Stimulated activated CD4-positive, alpha-beta T cell treated with anti-CD3 and anti-CD28 coated beads, Interleukin-4, amount 100 ng/mL, for 4 hours (primary cell): Measurements from ENCODE around the gene RPS6KB2.
A peak's percentile ranks its signal among the peaks of the same experiment; 100 is the strongest.
"Not testable (repeated sequence)": the region's sequence is repeated elsewhere in the genome, so short reads cannot be mapped to it uniquely, and the experiment has no call there.

Experiments used
- DNase-seq, 2 experiments: peaks; one replicate each; pipeline ENCODE4 v3.0.0-alpha.2; 2020

RPS6KB2 gene

DNA sequence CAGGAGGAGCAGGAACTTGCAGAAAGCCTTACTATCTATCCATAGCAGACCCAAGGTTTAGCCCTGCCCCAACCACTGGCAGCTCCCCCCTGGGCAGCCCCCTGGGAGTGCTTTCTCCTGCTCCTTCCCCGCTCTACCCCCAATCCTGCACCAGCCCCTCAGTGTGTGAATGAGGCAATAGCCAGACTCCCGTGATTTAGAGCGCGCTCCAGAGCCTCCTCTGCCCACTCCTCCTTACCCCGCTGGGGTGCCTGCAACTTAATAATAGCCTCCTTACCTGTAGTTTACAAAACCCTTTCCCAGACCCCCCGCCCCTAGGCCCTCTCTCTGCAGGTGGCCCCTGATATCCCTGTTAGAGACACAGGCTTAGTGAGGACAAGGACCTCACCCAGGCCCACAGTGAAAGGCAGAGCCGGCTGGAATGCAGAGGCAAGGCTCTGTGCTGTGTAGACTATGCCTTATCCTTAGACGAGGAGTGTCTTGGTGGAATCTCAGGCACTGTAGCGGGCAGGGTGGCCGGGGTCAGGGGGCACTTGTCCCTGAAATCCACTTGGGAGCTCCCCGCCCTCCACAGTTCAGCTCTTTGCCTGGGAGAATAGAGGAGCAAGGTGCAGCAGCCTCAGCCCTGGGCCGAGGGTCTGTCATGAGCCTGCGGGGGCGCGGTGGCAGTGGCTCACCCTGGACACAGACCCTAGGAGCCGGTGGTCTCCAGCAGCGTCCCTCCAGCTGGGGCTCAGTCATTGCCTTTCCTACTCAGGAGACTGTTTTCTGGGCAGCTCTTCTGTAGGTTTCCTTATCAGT, 17.1 kb upstream of the RPS6KB2 start:
- DNase-seq: no peak

DNA sequence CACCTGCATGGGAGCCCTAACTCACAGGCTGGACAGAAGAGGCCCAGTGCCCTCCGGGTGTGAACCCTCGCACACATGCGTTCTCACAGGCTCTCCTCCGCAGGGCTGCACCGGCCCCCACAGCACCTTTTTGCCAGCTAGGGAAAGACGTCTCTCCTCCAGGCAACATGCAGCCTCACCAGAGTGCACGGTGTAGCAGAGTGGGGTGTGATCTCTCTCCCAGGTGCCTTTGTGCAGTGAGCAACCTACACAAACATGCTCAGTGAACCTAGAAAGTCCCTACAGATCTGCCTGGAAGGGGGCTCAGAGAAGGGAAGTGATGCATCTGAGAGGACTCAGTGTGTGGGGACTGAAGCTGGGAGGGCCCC, 16.5 kb upstream of the RPS6KB2 start:
- DNase-seq: no peak

DNA sequence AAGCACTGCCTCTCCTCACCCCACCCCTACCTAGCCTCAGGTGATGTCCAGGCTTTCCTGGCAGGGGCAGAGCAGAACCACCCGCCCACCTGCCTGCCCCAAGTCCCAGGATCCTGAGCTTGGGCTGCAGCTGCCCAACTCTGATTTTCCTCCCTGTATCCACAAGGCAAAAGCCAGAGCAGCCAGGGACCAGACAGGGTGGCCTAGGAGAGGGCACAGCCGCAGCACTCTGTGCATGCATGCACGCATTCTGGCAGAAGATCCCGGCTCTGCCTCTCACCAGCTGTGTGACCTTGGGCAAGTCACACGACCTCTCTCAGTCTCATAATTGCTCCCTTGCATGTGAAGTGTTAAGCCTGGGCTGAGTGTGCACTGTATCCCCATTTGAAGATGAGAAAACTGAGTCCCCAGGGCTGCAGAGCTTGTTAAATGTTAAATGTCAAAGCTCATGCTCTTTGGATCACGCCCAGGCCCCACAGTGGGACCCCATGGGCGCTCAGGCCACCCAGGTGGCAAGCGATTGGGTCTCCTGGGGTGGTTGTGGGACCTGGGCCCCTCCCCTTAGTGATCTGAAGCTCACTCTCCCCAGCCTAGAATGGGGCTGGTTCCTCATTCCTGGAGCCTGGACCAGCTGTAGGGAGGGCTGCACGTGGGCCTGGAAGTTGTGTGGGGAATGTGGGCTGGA, 15.7 kb upstream of the RPS6KB2 start:
- DNase-seq: no peak

DNA sequence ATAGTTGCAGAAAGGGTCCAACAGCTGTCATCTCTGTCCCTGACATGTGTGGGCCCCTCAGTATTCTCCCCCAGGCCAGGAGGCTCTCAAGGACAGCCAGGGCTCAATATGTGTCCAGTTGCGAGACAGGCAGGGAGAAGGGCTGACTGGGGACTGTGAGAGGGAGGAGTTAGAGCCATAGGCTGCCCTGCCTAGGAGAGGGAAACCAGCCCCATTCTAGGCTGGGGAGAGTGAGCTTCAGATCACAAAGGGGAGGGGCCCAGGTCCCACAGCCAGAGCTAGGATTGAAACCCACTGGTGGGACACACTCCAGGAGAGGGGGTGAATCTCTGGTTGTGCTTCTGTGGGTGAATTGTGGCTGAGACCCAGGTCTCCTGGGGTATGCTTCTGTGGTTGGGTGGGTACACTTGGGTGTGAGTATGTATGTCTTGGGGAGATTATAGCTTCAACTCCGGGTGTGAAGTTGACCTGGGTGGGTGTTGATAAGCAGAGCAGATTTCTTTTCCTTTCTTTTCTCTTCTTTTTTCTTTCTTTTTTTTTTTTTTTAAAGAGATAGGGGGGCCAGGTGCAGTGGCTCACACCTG, 14.9 kb upstream of the RPS6KB2 start:
- no peak for DNase-seq

DNA sequence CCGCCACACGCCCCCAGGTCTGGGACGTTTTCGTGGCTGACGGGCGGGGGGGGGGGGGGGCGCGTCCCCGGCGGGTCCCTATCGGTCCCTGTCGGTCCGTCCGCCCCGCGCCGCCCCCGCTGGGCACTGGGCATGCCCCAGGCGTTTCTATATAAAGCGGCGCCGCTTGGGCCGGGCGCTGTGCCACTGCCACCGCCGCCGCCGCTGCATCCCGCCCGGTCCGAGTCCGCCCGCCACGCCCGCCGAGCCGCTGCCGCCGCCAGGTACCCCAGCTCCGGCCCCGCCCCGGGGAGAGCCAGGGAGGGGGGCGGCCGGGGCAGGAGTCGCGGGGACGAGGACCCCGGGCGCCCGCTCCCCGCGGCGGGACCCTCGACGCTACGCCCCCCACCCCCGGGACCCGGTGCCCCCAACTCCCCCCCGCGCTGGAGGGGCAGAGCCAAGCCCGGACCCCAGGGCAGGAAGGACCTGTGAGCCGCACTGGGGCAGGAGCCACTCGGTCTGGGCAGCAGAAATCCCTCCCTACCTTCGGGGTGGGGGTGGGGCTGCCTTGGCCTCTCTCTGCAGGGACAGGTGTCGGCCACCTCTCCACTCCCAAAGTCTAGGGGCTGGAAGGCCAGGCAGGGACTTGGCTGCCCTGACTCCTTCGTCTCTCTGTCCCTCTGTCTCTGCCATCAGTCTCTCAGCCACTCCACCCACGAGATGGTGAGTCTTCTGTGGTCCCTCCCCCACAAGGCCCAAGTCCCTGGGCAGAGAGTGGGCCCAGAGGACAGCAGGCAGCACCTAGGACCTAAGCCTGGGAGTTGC, 12.6 kb upstream of the RPS6KB2 start, which contains the start of gene CARNS1:
Gene CARNS1 (plus strand): TSS at position 178 of the 804 bp plus-strand sequence. CDS start 522 bp downstream, at position 700.
- no peak for DNase-seq

DNA sequence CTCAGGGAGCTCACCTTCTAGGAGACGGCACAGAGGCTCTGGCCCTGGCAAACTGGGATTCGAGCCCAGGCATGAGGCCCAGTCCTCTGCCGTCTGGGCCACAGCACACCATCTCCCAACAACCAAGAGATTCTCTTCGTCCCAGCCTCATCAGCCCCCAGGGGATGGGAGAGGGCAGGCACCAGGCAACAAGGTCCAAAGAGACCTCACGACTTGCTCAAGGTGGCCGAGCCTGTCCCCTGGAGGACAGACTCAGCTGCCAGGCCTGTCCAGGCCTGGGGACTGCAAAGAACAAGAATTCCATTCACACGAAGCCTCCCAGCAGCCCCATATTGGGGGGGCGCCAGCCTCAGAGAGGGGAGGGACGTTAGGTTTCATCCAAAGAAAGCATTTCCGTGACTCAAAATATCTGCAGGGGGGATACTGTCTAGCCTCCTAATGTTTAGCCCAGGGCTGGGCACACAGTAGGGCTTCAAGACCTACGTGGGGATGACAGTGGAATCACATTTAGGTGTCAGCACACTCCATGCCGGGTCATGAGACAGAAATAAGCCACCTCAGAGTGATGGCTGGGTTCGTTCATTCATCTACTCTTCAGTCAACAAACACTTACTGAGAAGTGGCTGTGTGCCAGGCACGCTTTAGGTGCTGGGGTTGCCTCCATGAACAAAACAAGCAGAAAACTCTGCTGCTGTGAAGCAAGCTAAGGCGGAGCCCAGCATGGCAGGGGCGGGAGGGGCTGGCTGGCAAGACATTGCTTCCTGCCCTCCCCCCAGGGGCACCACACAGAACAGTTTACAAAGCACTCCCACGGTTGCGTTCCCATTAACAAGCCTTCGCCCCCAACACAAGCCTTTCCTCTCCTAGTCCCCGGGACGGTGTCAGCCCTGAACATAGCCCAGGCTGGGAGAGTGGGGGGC, 11.6 kb upstream of the RPS6KB2 start:
- peak in 1 of 2 experiments; percentile 82 for DNase-seq

DNA sequence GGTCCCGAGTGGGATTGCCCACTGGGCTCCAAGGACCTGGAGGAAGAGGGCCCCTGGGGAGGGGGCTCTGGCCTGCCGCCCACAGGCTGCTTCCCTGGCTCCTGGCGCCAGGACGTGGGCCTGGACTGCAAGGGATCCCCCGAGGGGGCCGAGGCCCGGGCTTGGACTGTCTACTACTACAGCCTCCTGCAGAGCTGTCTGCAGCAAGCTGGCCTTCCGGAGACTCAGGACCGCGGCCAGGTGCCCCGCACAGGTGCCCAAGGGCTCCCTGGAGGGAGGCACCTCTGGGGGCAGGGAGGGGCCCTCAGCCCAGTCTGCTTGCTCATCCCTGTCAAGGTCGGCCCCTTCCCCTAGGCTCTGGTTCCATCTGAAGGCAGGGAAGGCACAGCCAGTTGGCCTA, 10.9 kb upstream of the RPS6KB2 start:
- DNase-seq: no peak

DNA sequence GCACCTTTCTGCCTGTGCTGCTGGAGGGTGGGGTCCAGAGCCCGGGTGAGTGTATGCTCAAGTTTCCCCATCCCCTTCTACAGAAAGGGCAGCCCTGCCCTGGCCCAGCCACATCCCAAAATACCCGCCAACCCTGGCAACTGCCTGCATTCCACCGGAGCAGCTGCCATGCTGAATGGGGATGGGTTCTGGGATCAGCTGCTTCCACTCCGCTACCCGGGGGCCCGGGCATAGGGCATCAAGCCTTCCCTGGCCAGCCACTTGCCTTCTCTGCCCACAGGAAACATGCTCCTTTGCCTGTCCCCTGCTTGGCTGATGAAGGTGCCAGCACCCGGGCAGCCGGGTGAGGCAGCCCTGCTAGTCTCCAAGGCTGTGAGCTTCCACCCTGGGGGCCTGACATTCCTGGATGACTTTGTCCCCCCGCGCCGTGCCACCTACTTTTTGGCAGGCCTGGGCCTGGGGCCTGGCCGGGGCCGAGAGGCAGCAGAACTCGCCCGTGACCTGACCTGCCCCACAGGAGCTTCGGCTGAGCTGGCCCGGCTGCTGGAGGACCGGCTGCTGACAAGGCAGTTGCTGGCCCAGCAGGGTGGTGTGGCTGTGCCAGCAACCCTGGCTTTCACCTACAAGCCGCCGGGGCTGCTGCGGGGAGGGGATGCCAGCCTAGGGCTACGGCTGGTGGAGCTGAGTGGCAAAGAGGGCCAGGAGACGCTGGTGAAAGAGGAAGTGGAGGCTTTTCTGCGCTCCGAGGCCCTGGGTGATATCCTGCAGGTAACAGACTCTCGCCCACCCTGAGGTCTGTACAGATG, 9.6 kb upstream of the RPS6KB2 start:
- DNase-seq: no peak

DNA sequence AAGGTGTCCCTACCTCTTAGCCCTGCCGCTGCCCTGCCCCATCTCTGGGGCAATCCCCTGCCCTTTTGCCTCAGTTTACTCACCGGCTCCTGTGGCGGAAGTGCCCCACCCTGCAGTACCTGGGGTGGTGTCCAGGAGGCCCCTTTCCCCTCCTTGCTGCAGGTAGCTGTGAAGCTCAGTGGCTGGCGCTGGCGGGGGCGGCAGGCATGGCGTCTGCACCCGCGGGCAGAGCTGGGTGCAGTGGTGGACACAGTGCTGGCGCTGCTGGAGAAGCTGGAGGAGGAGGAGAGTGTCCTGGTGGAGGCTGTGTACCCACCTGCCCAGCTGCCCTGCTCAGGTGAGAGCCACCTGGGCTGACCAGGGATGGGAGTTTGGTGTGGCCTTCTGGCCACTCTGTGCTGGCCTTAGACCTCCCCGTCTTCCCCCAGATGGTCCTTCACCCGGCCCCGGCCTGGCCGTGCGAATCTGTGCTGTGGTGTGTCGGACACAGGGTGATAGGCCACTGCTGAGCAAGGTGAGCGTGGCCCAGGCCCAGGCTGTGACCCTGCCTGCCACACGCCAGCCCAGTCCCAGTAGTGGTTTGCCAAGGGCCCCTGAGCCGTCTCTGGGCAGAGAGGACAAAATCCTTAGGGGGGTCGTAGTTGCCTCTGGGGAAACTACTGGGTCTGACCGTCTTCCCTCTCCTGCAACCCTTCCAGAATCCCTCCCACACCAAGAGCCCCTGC, 8.8 kb upstream of the RPS6KB2 start:
- no peak for DNase-seq

DNA sequence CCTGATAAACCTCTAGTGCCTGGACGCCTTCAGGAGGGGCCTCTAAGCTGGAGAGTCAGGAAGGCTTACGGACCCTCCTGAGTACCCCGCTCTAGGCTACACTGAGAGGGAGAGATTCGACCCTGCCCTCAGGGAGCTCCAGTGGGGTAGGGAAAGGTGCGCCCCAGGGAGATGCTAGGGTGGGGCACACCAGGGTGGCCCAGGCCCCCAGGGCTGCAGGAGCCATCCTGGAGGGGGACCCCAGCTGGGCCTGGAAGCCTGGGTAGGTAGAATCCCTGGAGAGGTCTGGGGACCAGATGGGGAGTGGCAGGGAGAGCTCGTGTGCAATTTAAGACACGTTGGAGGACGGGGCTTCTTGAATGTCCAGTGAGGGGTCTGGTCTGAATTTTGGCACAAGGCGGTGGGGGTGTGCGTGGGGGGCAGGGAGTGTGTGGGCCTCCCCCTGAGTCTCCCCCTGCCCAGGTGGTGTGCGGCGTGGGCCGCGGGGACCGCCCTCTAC, 8.1 kb upstream of the RPS6KB2 start:
- DNase-seq: no peak

DNA sequence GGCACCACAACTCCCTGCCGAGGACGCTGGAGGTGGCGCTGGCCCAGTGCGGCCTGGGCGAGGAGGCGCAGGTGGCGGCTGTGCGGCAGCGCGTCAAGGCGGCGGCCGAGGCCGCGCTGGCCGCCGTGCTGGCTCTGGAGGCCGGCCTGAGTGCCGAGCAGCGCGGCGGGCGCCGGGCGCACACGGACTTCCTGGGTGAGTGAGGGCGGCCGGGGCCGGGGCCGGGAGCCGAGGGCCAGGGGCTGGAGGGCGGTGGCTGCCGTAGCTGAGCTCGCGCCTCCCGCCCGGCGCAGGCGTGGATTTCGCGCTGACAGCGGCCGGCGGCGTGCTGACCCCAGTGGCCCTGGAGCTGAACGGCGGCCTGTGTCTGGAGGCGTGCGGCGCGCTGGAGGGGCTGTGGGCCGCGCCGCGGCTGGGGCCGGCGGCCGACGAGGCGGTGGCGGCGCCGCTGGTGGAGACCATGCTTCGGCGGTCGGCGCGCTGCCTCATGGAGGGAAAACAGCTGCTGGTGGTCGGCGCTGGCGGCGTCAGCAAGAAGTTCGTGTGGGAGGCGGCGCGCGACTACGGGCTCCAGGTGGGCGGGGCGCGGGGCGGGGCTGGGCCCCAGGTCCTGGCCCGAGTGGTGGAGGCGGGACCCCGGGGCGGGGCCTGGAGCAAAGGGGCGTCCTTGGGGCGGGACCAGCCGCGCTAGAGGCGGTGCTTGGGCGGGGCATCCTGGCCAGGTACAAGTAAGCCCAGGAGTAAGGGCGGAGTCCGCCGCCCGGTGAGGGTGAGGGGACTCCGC, 7.5 kb upstream of the RPS6KB2 start:
- peak; percentile 97 to 100 for DNase-seq

DNA sequence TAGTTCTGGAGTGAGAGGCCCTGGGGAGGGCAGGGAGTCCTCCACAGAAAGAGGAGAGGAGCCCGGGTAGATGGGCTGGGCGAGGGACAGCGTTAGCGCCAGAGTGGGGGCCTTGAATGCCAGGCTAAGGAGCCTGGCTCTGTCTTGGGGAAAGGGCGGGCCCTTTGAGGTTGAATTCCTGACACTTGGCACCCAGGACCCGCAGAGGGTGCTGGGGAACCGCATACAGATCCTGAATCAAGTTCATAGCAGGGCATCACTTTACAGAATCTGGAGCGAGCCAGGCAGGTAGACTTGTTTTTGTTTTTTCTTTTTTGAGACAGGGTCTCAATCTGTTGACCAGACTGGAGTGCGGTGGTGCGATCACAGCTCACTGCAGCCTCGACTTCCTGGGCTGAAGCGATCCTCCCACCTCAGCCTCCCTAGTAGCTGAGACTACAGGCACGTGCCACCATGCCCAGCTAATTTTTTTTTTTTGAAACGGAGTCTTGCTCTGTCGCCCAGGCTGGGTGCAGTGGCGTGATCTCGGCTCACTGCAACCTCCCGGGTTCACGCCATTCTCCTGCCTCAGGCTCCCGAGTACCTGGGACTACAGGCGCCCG, 6.8 kb upstream of the RPS6KB2 start:
- no peak for DNase-seq

DNA sequence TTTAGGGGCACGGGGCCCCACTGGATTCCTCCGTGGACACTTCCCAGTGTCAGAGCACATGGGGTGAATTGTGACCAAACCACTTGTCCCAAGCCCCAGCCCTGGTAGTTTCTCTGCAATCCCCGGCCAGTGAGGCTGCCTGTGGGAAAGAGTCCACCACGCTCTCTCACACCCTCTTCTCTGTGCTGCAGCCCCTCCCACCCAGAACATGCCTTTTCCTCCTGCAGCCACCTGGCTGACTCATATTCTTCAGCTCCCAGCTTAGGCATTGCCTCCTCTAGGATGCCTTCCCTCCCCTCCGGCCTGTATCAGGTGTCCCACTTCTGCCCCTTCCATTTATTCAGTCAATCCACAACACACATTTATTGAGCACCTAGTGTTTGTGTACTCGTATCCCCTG, 5.4 kb upstream of the RPS6KB2 start:
- DNase-seq: no peak

DNA sequence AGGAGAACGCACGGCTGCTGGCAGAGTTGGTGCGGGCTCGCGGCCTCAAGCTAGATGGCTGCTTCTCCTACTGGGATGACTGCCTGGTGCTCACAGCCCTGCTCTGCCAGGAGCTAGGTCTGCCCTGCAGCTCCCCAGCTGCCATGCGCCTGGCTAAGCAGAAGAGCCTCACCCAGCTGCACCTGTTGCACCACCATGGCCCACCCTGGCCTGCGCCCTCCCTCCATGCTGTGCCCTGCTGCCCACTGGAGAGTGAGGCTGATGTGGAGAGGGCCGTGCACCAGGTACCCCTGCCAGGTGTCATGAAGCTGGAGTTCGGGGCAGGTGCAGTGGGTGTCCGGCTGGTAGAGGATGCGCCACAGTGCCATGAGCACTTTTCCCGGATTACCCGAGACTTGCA, 4.8 kb upstream of the RPS6KB2 start:
- DNase-seq: no peak

DNA sequence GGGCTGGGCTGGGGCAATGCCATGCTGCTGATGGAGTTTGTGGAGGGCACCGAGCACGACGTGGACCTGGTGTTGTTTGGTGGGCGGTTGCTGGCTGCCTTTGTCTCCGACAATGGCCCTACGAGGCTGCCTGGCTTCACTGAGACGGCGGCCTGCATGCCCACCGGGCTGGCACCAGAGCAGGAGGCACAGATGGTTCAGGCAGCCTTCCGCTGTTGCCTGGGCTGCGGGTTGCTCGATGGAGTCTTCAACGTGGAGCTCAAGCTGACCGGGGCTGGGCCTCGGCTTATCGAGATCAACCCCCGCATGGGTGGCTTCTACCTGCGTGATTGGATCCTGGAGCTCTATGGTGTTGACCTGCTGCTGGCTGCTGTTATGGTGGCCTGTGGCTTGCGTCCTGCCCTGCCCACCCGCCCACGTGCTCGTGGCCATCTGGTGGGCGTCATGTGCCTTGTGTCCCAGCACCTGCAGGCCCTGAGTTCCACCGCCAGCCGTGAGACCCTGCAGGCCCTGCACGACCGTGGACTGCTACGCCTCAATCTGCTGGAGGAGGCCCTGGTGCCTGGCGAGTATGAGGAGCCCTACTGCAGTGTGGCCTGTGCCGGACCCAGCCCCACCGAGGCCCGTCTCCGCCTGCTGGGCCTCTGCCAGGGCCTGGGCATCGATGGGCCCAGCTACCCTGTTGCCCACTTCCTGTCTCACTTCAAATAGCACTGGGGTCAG, 4.2 kb upstream of the RPS6KB2 start:
- no peak for DNase-seq

DNA sequence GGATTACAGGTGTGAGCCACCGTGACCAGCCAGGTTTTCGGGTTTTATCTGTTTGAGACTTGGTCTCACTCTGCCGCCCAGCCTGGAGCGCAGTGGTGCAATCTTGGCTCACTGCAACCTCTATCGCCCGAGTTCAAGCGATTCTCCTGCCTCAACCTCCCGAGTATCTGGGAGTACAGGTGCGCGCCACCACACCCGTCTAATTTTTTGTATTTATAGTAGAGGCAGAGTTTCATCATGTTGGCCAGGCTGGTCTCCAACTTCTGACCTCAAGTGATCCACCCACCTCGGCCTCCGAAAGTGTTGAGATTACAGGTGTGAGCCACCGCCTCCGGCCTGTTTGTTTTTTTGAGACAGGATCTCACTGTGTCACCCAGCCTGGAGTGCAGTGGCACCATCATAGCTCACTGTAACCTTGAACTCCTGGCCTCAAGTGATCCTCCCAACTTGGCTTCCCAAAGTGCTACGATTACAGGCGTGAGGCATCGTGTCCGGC, 882 bp upstream of the RPS6KB2 start:
- DNase-seq: not testable (repeated sequence)

DNA sequence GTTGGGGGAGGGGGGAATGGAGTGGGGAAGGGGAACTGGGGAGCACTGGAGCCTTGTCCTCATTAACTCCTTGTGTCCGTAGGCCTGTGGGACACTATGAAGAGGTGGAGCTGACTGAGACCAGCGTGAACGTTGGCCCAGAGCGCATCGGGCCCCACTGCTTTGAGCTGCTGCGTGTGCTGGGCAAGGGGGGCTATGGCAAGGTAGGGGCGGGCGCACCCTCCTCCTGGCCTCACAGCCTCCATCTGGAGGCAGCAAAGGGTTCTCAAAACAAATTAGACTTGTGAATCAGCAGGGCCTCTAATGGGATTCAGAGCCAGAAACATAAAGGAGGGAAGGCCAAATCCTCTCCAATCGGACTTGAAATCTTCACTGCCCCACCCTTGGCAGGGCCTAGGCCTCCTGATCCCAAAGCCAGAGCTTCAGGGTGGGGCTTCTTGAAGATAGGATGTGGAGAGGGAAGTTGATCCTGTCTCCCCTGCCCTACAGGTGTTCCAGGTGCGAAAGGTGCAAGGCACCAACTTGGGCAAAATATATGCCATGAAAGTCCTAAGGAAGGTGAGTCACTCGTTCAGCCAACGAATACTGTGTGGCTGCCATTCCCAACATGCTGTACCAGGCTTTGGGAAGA, 859 bp downstream of the RPS6KB2 start:
- no peak for DNase-seq

DNA sequence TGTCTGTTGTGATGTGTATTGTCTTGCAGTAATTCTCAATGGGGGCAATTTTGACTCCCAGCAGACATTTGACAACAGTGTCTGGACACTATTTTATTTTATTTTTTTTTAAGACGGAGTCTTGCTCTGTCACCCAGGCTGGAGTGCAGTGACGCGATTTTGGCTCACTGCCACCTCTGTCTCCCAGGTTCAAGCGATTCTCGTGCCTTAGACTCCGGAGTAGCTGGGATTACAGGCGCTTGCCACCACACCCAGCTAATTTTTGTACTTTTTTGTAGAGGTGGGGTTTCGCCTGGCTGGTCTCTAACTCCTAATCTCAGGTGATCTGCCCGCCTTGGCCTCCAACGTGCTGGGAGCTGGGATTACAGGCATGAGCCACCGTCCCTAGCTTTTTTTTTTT, 1.4 kb downstream of the RPS6KB2 start:
- no peak for DNase-seq
